Measurements from ENCODE around the gene ITM2C.

ITM2C gene

DNA sequence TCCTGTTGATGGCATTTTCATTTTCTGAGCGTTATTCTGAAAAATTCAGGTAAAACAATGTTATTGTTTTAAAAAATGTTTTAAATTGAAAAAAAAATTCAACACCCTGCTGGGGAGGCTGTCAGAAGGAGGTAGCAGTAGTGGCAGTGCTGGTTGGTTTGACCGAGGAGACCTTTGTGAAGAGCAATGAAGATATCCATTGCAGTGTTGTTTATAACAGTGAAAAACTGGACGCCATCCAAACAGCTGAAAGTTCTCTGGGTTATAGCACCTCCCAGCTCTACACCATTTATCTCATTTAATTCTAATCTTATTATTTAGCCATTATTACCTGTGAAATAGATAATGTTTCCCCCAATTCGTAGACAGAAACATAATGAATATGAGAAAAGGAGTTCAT is 12.6 kb upstream of the ITM2C start:
- no peak for DNase-seq (ENCODE audit: low spot score)

DNA sequence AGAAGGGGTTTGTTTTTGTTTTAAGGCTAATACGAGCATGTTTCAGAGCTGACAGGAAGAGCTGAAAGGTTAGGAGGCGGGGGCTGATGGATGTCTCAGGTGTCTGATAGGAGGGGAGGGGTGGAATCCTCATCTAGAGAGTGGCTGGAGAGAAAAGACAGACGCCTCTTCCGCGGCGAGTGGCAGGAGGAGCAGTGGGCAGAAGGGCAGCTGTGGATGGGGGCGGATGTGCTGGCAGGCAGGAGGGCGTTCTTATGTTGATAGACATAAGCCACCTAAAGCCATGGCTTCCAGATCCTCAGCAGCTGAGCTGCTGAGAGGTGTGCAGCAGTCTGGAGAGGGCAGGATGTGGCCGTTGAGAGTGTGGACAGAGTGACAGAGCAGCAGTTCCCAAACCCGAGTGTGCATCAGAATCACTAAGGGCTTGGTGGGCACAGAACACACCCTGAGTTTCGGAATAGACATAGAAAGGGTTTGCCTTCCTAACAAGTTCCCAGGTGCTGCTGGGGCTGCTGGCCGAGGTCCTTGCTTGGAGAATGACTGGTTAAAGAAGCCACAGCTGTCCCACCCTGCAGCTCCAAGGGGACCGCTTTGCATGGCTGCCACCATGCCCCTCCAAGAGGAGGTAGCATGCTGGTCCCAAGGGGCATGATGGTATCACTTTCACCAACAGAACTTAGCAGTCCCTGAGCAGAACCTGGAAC is 3.0 kb upstream of the ITM2C start:
- DNase-seq (ENCODE audit: low spot score): no peak

- no peak for DNase-seq (ENCODE audit: low spot score)
Observed at GRCh38 chr2:230862292-230862691, 2.5 kb upstream of the ITM2C start.

- DNase-seq (ENCODE audit: low spot score): no peak
Observed at GRCh38 chr2:230863031-230863430, 1.7 kb upstream of the ITM2C start.

DNA sequence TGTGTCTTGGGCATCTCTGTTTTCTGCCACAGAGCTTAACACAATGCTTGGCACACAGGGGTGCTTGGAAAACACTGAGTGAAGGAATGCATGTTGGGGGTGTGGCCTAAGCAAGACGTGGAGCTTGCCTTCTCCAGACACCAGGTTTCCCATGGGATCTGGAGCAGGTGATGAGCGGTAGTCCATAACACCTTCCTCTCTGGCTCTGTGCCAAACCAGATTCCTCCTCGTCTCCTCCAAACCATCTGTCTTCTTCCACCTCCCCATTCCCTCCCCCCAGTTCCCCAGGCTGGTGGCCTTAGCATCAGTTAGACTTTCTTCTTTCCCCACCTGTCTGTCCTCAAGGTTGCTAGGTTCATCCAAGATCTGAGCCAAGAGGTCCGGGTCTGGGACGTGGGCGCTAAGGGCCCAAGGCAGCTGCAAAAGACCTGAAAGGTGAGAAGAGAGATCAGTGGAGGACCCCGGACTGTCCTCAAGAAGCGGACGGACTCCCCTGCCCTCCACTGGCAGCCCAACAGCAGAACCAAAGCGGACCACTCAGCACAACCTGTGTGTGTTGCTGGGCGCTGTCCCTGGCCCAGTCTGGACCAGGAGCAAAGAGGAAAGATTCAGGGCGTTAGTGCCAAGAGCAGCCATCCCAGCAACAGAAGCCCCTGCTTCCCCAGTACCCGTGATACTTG is 1.2 kb upstream of the ITM2C start:
- no peak for DNase-seq (ENCODE audit: low spot score)

- no peak for DNase-seq (ENCODE audit: low spot score)
Observed at GRCh38 chr2:230864122-230864604, 579 bp upstream of the ITM2C start.

DNA sequence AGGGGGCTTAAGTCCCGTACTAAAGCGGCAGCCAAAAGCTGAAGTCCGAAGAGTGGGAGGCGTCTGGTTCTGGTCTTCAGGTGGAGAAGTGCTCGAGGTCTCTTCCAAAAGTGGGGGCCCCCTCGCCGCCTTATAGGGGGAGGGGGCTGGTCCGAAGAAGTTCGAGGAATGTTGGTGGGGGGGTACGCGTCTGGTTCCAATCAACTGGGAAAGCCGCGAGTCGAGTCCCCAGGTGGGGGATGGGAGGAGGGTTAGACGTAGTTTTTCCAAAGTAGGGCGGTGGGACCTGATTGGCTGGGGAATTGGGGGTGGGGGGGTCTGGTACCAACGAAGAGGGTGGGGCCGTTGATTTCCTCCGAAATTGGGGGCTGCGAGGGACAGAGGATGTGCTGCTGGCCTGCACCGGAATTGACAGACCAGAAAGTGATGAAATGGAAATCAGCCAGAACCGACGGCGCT is 594 bp downstream of the ITM2C start:
- DNase-seq (ENCODE audit: low spot score): no peak

- DNase-seq (ENCODE audit: low spot score): no peak
Observed at GRCh38 chr2:230865766-230866755, 1.3 kb downstream of the ITM2C start.

DNA sequence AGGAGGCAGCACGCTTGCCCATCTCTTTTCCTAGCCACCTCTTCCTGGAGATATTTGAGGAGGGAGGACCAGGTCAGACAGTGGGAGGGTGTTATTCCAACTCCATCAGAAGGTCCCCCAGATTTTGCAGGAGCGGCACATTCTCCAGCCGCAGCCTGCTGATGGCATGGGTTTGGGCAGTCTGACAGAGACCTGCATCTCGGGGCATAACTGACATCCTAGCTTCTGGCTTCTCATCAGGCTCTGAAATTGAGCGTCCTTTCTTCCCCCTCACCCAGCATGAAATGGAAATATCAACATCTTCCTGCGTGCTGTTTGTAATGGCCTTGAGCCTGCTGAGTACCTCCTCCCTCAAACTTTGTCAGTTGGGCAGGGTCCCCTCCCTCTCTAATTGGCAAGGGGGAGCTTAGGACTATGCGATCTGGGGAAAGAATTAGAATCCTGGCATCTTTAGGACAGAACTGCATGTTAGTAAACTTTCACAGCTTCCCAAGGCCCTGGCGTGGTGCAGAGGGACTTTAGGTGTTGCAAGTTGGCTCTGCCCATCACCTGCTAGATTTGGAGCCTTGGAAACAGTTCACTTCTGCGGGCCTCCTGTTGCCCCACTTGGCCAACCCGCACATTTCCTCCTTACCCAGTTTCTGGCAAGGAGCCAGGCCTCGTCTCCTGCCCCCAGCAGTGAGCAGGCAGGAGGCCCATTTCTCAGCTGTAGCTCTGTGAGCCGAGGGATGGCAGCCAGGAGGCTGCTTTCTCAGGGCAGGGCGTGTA is 2.2 kb downstream of the ITM2C start:
- DNase-seq (ENCODE audit: low spot score): no peak

GRCh38 chr2:230868161-230868946 is 3.6 kb downstream of the ITM2C start:
- no peak for DNase-seq (ENCODE audit: low spot score)

- no peak for DNase-seq (ENCODE audit: low spot score)
Observed at GRCh38 chr2:230868947-230869913, 4.5 kb downstream of the ITM2C start.

GRCh38 chr2:230869914-230870543 is 5.3 kb downstream of the ITM2C start:
- DNase-seq (ENCODE audit: low spot score): no peak

- no peak for DNase-seq (ENCODE audit: low spot score)
Observed at GRCh38 chr2:230870544-230871360, 6.0 kb downstream of the ITM2C start.

GRCh38 chr2:230871361-230872150 is 6.8 kb downstream of the ITM2C start:
- no peak for DNase-seq (ENCODE audit: low spot score)

- DNase-seq (ENCODE audit: low spot score): no peak
Observed at GRCh38 chr2:230872151-230872967, 7.6 kb downstream of the ITM2C start.

- DNase-seq (ENCODE audit: low spot score): no peak
Observed at GRCh38 chr2:230872968-230873660, 8.4 kb downstream of the ITM2C start.
